ENCODE data around the gene SAMD11. TPM values are rescaled to one million over a fixed set of nuclear protein-coding genes. Genes with fewer than 3 reads are reported as not detected.

SAMD11 gene
- total RNA-seq, 4 donors from 2014 or later, result not detected

DNA sequence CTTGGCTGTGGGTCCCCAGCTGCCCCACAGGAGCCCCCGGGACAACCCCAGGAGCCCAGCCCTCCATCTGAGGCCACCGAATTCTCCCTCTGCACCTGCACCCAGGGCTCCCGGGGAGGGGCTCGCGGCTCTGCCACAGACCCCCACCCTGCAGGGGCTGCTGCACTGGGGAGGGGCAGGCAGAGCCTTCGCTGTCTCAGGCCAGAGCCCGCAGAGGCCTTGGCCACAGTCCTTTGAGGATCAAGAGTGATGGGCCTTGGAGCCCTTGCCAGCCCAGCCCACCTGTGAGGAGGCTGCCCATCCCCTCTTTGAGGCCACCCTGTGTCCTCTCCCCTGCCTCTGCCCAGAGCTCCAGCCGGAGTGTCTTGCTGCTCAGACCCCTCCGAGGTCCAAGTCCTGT, 51.6 kb downstream of the SAMD11 start:
- TF ChIP-seq, protein P1, sequence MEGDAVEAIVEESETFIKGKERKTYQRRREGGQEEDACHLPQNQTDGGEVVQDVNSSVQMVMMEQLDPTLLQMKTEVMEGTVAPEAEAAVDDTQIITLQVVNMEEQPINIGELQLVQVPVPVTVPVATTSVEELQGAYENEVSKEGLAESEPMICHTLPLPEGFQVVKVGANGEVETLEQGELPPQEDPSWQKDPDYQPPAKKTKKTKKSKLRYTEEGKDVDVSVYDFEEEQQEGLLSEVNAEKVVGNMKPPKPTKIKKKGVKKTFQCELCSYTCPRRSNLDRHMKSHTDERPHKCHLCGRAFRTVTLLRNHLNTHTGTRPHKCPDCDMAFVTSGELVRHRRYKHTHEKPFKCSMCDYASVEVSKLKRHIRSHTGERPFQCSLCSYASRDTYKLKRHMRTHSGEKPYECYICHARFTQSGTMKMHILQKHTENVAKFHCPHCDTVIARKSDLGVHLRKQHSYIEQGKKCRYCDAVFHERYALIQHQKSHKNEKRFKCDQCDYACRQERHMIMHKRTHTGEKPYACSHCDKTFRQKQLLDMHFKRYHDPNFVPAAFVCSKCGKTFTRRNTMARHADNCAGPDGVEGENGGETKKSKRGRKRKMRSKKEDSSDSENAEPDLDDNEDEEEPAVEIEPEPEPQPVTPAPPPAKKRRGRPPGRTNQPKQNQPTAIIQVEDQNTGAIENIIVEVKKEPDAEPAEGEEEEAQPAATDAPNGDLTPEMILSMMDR (IDR thresholded peaks at IDR 0.05; ENCODE audit: low read depth), result no peak

DNA sequence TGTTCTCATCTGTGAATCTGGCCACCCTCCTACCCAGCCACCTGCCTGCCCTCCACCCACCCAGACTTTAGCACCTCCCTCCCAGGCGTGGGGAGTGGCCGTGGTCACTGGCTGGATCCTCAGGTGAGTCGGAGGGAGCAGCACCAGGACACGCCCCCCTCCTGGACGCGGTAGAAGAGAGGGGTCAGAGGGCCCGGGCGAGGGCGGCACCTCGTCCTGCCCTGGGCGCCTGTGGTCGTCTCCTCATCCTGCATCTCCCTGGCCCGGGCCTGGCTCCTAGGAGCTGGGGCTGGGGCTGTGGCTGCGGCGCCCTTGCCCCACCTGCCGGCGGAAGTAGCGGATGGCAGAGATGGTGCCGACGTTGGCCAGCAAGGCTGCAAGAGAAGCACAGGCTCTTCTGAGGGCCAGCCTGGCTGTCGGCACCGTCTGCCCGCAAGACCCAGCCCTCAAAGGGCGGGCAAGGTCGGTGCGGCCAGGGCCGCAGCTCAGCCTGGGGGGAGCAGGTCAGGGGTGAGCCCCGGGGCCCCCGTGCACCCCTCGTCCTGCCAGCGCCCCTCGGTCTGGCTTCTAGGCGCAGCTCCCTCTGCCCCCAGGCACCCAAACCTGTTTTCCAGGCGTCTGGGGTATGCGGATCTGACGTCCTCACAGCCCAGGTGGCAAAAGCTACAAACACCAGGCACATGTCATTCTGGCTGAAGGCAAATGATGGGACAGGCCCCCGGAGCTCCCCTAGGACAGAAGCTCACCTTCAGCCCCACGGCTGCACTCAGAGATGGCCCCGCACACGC, 52.4 kb downstream of the SAMD11 start:
- TF ChIP-seq, protein P1 (IDR thresholded peaks at IDR 0.05; ENCODE audit: low read depth), result no peak

DNA sequence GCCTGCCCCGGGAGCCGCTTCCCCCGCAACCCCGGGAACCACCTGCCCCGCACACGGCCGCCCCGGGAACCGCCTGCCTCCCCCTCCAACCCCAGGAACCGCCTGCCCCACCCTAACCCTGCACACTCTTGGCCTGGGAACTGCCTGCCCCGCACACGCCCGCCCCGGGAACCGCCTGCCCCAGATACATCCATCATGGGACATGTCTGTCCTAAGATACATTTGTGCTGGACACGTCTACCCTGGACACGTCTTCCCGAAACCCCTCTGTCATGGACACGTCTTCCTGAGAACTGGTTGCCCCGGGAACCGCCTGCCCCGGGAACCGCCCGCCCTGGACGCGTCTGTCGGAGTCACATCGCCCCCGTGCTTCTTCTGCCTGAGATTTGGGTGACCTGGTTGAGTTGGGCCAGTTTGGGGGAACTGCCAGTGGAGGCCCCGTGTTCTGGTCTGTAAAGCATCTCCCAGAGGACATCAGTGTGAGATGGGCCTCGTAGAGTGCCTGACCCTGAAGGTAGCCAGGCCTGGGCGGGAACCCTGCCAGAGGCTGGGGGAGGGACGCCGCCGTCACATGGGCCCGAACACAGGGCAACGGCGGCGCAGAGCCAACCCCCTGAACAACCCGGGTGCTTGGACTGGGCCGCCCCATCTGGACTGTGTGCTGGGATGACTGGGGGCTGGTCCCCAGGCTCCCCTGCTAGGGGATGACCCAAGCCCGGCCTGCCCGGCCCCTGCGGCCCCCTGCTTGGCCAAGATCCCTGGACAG, 54.5 kb downstream of the SAMD11 start:
- TF ChIP-seq, protein P1 (IDR thresholded peaks at IDR 0.05; ENCODE audit: low read depth), result no peak

DNA sequence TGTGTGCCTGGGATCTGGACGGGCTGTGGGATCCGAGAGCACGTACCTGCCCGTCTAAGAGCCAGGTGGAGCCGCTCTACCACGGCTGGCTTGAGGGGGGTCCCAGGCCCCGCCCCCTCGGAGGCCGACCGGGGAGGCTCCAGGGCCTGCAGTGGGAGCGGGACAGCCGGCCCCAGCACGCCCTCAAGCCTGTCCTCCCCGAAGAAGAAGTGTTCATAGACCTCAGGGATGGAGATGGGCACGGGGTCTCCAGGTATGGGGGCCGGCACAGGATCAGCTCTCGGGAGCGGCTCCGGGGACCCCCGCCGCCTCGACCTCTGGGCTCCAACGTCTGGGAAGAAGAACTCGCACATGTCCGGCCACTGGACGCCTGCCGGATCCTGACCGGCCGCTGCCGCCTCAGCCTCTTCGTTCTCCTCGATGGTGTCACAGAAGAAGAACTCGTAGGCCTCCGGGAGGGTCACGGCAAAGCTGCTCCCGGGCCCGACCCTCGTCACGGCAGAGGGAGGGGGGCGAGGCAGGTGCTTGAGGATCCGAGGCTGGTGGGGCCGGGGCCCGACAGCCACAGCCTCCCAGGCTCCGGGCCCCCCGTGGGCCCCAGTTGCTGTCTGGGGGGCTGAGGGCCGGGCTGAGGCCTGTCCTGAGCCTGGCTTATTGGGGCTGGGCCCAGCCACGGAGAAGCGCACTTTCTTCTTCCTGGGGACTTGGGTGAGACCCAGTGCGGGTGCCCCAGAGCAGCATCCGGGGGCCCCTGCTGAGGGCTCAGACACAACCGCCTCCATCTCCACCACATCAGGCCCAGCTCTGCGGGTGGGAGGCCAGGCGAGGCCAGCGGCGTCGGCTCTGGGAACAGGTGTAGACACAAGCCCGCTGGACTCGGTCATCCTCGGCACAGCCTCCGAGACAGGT, 55.4 kb downstream of the SAMD11 start:
- TF ChIP-seq, protein P1 (IDR thresholded peaks at IDR 0.05; ENCODE audit: low read depth), result no peak

DNA sequence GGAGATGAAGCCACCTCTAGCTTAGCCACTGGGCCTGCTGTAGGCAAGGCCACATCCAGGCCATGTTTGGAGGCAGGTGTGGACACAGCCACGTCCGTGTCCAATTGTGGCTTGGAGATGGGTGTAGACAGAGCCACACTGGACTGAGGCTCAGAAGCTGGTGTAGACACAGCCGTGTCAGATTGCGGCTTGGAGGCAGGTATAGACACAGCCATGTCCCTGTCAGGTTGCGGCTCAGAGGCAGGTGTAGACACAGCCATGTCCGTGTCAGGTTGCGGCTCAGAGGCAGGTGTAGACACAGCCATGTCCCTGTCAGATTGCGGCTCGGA, 56.0 kb downstream of the SAMD11 start:
- TF ChIP-seq, protein P1 (IDR thresholded peaks at IDR 0.05; ENCODE audit: low read depth), result no peak

DNA sequence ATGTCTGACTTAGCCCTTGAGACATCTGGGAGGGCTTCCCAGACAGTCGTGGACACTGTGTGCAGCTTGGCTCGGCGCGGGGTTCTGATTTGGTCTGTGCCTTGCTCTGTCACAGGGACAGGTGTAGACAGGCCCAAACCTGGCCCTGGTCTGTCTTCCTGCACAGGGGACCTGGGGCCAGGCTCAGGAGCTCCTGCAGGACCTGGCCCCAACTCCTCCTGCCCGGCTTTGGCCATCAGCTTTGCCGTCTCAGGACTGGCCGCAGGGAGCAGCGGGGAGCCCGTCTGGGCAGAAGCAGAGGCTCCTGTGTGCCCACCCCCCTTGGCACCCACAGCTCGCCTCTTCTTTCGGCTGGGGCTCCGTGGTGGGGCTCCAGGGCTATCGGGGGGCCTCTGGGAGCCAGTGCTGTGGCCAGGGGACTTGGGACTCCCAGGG, 56.4 kb downstream of the SAMD11 start:
- TF ChIP-seq, protein P1 (IDR thresholded peaks at IDR 0.05; ENCODE audit: low read depth), result no peak

Measured in subcutaneous adipose tissue (tissue), 4 donors.